K562 (cell line): Measurements from ENCODE around the gene UBAC2.

Experiments
- BHLHE40 ChIP-seq: IDR thresholded peaks from 2 replicates; pipeline ENCODE4 v1.6.1; 2011; ENCODE audit warnings: low read length, improper control_type of control experiment
- CBX5 ChIP-seq: IDR thresholded peaks from 2 replicates; pipeline ENCODE4 v1.6.1; 2014; ENCODE audit warnings: low read depth, borderline replicate concordance
- CHD2 ChIP-seq: IDR thresholded peaks from 2 replicates; pipeline ENCODE4 v1.6.1; 2011; ENCODE audit warnings: low read depth, low read length
- CTCF ChIP-seq, 3 experiments: IDR thresholded peaks in 2 of 3; conservative IDR thresholded peaks in 1 of 3; 2 replicates each; pipeline ENCODE4 v1.5.1; 2011 to 2012; ENCODE audit warnings: low read length in 3 of 3, mild to moderate bottlenecking in 3 of 3, control low read depth in 2 of 3, improper control_type of control experiment in 1 of 3, inconsistent platforms in 1 of 3, low read depth in 1 of 3, mixed read lengths in 1 of 3, moderate library complexity in 1 of 3; ENCODE audit not compliant: insufficient read depth in 2 of 3
- ETV6 ChIP-seq, 3 experiments: fragments of 150-350 bp in 1 of 3; sonication (generic) in 1 of 3; formaldehyde crosslinking in 1 of 3; IDR thresholded peaks; 2 replicates each; pipeline versions ENCODE4 v1.6.1 to v1.8.0; 2014 to 2022; ENCODE audit warnings: borderline replicate concordance in 2 of 3, low read depth in 2 of 3, antibody characterized with exemption in 1 of 3, low read length in 1 of 3, mild to moderate bottlenecking in 1 of 3, missing genetic modification reagents in 1 of 3
- FOXM1 ChIP-seq, 2 experiments: fragments of 450-650 bp in 1 of 2; sonication (generic) in 1 of 2; formaldehyde crosslinking in 1 of 2; IDR thresholded peaks; 2 replicates each; pipeline versions ENCODE4 v1.6.1 to v1.9.0; 2017 to 2022; ENCODE audit warnings: low read depth in 2 of 2, mild to moderate bottlenecking in 2 of 2, missing genetic modification reagents in 1 of 2, moderate library complexity in 1 of 2
- HMGXB4 ChIP-seq: sonication (generic); formaldehyde crosslinking; IDR thresholded peaks from 2 replicates; pipeline ENCODE4 v1.8.1; 2023; ENCODE audit warnings: mild to moderate bottlenecking, missing genetic modification reagents
- JUN ChIP-seq, 2 experiments: sonication (generic) in 1 of 2; formaldehyde crosslinking in 1 of 2; IDR thresholded peaks; 2 replicates each; pipeline versions ENCODE4 v1.6.1 to v1.8.0; 2012 to 2022; ENCODE audit warnings: borderline replicate concordance in 2 of 2, mild to moderate bottlenecking in 2 of 2, improper control_type of control experiment in 1 of 2, low read depth in 1 of 2, low read length in 1 of 2, missing genetic modification reagents in 1 of 2
- JUND ChIP-seq, 2 experiments: IDR thresholded peaks; 2 replicates in 1 of 2; 3 replicates in 1 of 2; pipeline ENCODE4 v1.6.1; 2011; ENCODE audit warnings: borderline replicate concordance in 2 of 2, low read depth in 2 of 2, low read length in 2 of 2, improper control_type of control experiment in 1 of 2, missing biosample characterization in 1 of 2, missing genetic modification characterization in 1 of 2, missing genetic modification reagents in 1 of 2
- SP1 ChIP-seq: sonication (generic); formaldehyde crosslinking; IDR thresholded peaks from 2 replicates; pipeline ENCODE4 v1.8.1; 2022; ENCODE audit warnings: mild to moderate bottlenecking, missing genetic modification reagents
- TBP ChIP-seq: optimal IDR thresholded peaks from 2 replicates; pipeline ENCODE3; 2011; ENCODE audit warnings: low read depth, low read length, improper control_type of control experiment
- ZBTB40 ChIP-seq, 2 experiments: fragments of 450-650 bp in 1 of 2; sonication (generic) in 1 of 2; formaldehyde crosslinking in 1 of 2; IDR thresholded peaks; 2 replicates each; pipeline versions ENCODE4 v1.7.1 to v1.9.0; 2016 to 2022; ENCODE audit warnings: inconsistent platforms in 1 of 2, mild to moderate bottlenecking in 1 of 2, missing genetic modification reagents in 1 of 2
- ZNF232 ChIP-seq: sonication (generic); formaldehyde crosslinking; IDR thresholded peaks from 2 replicates; pipeline ENCODE4 v1.8.0; 2022; ENCODE audit warnings: mild to moderate bottlenecking, missing genetic modification reagents
- TF ChIP-seq, protein P1 (sequence below), 2 experiments: fragments of 450-650 bp; IDR thresholded peaks; 2 replicates each; pipeline ENCODE4 v1.6.1; 2016

GRCh38 chr13:99347335-99347878, 146.8 kb downstream of the UBAC2 start:
- TF ChIP-seq SP1 (CRISPR knock-in tag) = no peak
- TF ChIP-seq CTCF (IDR thresholded peaks at IDR 0.05 in 2 of 3, conservative IDR thresholded peaks at IDR 0.05 in 1 of 3; ENCODE audit: insufficient read depth in 2 of 3, low read depth in 1 of 3, low read length in 3 of 3) = no peak
- TF ChIP-seq, protein P1, sequence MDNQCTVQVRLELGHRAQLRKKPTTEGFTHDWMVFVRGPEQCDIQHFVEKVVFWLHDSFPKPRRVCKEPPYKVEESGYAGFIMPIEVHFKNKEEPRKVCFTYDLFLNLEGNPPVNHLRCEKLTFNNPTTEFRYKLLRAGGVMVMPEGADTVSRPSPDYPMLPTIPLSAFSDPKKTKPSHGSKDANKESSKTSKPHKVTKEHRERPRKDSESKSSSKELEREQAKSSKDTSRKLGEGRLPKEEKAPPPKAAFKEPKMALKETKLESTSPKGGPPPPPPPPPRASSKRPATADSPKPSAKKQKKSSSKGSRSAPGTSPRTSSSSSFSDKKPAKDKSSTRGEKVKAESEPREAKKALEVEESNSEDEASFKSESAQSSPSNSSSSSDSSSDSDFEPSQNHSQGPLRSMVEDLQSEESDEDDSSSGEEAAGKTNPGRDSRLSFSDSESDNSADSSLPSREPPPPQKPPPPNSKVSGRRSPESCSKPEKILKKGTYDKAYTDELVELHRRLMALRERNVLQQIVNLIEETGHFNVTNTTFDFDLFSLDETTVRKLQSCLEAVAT (IDR thresholded peaks at IDR 0.05) = no peak
- no peak for TF ChIP-seq CHD2
- no peak for TF ChIP-seq JUND (IDR thresholded peaks at IDR 0.05; ENCODE audit: borderline replicate concordance, low read depth, low read length)
- no peak for TF ChIP-seq JUND (tag; IDR thresholded peaks at IDR 0.05; ENCODE audit: borderline replicate concordance, low read depth, low read length)
- no peak for TF ChIP-seq JUN (IDR thresholded peaks at IDR 0.05; ENCODE audit: borderline replicate concordance, low read depth, low read length)
- TF ChIP-seq JUN (CRISPR knock-in tag; IDR thresholded peaks at IDR 0.05; ENCODE audit: borderline replicate concordance) = no peak
- no peak for TF ChIP-seq ZBTB40 (IDR thresholded peaks at IDR 0.05)
- TF ChIP-seq ZBTB40 (CRISPR knock-in tag; IDR thresholded peaks at IDR 0.05) = no peak
- TF ChIP-seq ZNF232 (CRISPR knock-in tag) = no peak
- no peak for TF ChIP-seq BHLHE40
- no peak for TF ChIP-seq ETV6 (IDR thresholded peaks at IDR 0.05; ENCODE audit: borderline replicate concordance in 1 of 2, low read depth in 2 of 2, low read length in 1 of 2)
- TF ChIP-seq ETV6 (CRISPR knock-in tag; IDR thresholded peaks at IDR 0.05; ENCODE audit: borderline replicate concordance) = no peak
- TF ChIP-seq CBX5 = no peak
- no peak for TF ChIP-seq TBP
- TF ChIP-seq HMGXB4 (CRISPR knock-in tag) = no peak
- no peak for TF ChIP-seq FOXM1 (IDR thresholded peaks at IDR 0.05; ENCODE audit: low read depth)
- TF ChIP-seq FOXM1 (CRISPR knock-in tag; IDR thresholded peaks at IDR 0.05; ENCODE audit: low read depth) = no peak
